Measurements from ENCODE around the gene SEZ6.

DNA sequence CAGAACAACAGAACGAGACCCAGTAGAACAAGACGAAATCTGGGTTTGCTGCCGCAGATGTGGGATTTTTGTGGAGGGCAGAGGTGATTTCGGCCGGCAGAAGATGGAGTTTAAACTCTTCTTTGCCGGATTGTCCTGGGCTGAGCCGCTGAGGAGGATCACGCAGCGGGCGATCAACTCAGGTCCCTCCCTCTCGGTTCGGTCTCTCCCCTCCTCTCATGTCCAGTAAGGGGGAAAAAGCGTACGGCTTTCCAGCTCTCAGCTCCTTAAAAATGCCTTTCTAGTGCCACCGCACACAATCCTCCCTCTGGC is 57.0 kb downstream of the SEZ6 start:
- TF ChIP-seq CTCF (IDR thresholded peaks at IDR 0.05) (no peak), POLR2A (IDR thresholded peaks at IDR 0.05) (no peak)

Data from heart left ventricle (tissue), 13 donors.